Panc1 (cell line): ENCODE measurements around the gene ZFHX3. TPM values are rescaled to one million over a fixed set of nuclear protein-coding genes. Genes with fewer than 3 reads are reported as not detected.

Experiments
- ATAC-seq: fragments of 200-7000 bp; cut with Tn5 transposase; 2 replicates; pipeline ENCODE4 v1.9.1; 2020; ENCODE audit warnings: mild to moderate bottlenecking, moderate library complexity
- BruUV-seq: library from RNA; stranded (reverse); fragments of 400-500 nt; replicated peaks from 2 replicates; lab custom pipeline; 2021; lab: Mats Ljungman, UMichigan
- CTCF ChIA-PET: fragments of 300-600 bp; sonication (Branson Sonifier 250); formaldehyde crosslinking; loops from one replicate; lab custom pipeline; 2022; ENCODE audit warnings: antibody characterized with exemption; lab: Charles Lee
- POLR2A ChIA-PET: fragments of 300-600 bp; sonication (Branson Sonifier 250); formaldehyde crosslinking; loops from one replicate; lab custom pipeline; 2022; ENCODE audit warnings: antibody characterized with exemption; lab: Charles Lee
- DNase-seq: peaks from one replicate; pipeline ENCODE4 v3.0.0-alpha.2; 2010; ENCODE audit warnings: low read depth, low spot score
- H3K27ac ChIP-seq: 2 replicates; pipeline ENCODE4 v1.5.1; 2011; ENCODE audit warnings: mild to moderate bottlenecking, low read length, inconsistent platforms
- H3K27me3 ChIP-seq: fragments of 200-500 bp; sonication (Bioruptor generic); 2 replicates; pipeline ENCODE4 v1.6.0; 2014; ENCODE audit warnings: low read length, inconsistent platforms; ENCODE audit not compliant: control insufficient read depth, insufficient read depth
- H3K36me3 ChIP-seq: fragments of 200-500 bp; sonication (Bioruptor generic); 2 replicates; pipeline ENCODE4 v1.5.1; 2014; ENCODE audit warnings: inconsistent platforms, mild to moderate bottlenecking, low read length, moderate library complexity; ENCODE audit not compliant: control insufficient read depth, insufficient read depth
- H3K4me1 ChIP-seq: 2 replicates; pipeline ENCODE4 v1.5.1; 2011; ENCODE audit warnings: inconsistent platforms, mild to moderate bottlenecking, low read length, moderate library complexity; ENCODE audit not compliant: control insufficient read depth, insufficient read depth
- H3K4me3 ChIP-seq, 2 experiments: 2 replicates each; pipeline ENCODE4 v1.5.1; 2011 to 2012; ENCODE audit warnings: low read depth in 2 of 2, low read length in 2 of 2, mild to moderate bottlenecking in 2 of 2, inconsistent platforms in 1 of 2, moderate library complexity in 1 of 2
- H3K9me3 ChIP-seq: fragments of 200-500 bp; sonication (Bioruptor generic); 2 replicates; pipeline ENCODE4 v1.5.1; 2014; ENCODE audit warnings: low read depth, mild to moderate bottlenecking, inconsistent platforms, low read length, moderate library complexity; ENCODE audit not compliant: control insufficient read depth, insufficient read depth
- POLR2AphosphoS5 ChIP-seq: IDR thresholded peaks from 2 replicates; pipeline ENCODE4 v1.6.1; 2012; ENCODE audit warnings: mild to moderate bottlenecking, low read depth, low read length, moderate library complexity
- REST ChIP-seq, 2 experiments: IDR thresholded peaks; 2 replicates each; pipeline ENCODE4 v1.6.1; 2011 to 2012; ENCODE audit warnings: low read depth in 2 of 2, control low read depth in 1 of 2, low read length in 1 of 2, mild to moderate bottlenecking in 1 of 2, moderate library complexity in 1 of 2; ENCODE audit not compliant: insufficient read depth in 1 of 2
- SIN3A ChIP-seq: IDR thresholded peaks from 2 replicates; pipeline ENCODE4 v1.6.1; 2012; ENCODE audit warnings: low read depth, mild to moderate bottlenecking, low read length, moderate library complexity, borderline replicate concordance; ENCODE audit not compliant: insufficient read depth
- TCF7L2 ChIP-seq: IDR thresholded peaks from 2 replicates; pipeline ENCODE4 v1.6.1; 2011; ENCODE audit warnings: mild to moderate bottlenecking, low read depth, low read length, inconsistent platforms
- in situ Hi-C: cut with HindIII; loops from 2 replicates; pipeline ENCODE4 v1.10.0; 2016; ENCODE audit warnings: low sequenced_read_pairs, low pct_unique_long_range_greater_than_20kb
- intact Hi-C: fragments of 100-400 bp; cut with micrococcal nuclease; formaldehyde crosslinking; loops from one replicate; pipeline ENCODE4 v1.10.0; 2022; ENCODE audit not compliant: unreplicated experiment
- total RNA-seq: library from RNA; stranded (reverse); gene quantifications from one replicate; pipeline ENCODE4 v1.2.1, GENCODE V29; 2021; ENCODE audit not compliant: unreplicated experiment
- TF ChIP-seq, protein P1 (sequence below): fragments of 450-650 bp; IDR thresholded peaks from 2 replicates; pipeline ENCODE4 v1.5.1; 2017; ENCODE audit warnings: mild to moderate bottlenecking

The ZFHX3 gene
- total RNA-seq, 1 experiment from 2014 or later = 7.1 TPM

- Histone ChIP-seq H3K9me3 (no peaks in the 10 kb centered on the region), H3K27me3 (no peaks in the 10 kb centered on the region), H3K4me3 (no peak overlapping the region), H3K27ac (no peak overlapping the region), H3K36me3 (no peaks in the 10 kb centered on the region), H3K4me1 (no peaks in the 10 kb centered on the region)
- no TSS peak for BruUV-seq
- in situ Hi-C loops = no loop called here
- DNase-seq (no peak), ATAC-seq (no peak)
- ChIA-PET CTCF (no interaction called here), POLR2A (no interaction called here)
- intact Hi-C loops = no loop called here
- TF ChIP-seq SIN3A (no peak), TCF7L2 (no peak)
These were observed 226.6 kb downstream of the ZFHX3 start for GRCh38 chr16:72821185-72821950.

DNA sequence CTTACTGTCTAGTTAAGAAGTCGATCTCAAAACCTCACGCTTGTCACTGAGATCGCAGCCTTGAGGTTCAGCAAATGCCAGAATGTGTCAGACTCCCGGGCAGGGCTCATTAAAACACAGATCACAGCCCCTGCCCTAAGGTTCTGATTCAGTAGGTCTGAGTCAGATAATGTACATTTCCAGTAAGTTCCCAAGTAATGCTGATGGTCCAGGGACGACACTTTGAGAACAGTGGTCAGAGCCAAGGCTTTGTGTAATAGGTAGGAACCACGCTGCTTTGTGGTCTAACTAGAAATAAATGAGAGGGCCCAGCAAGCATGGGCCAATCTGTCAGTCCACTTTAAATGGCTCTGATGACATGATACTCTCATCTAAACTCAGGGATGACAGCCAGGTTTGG lies 228.6 kb downstream of the ZFHX3 start:
- DNase-seq = no peak
- H3K27me3 ChIP-seq = no peaks in the 10 kb centered on the region
- no TSS peak for BruUV-seq
- TF ChIP-seq TCF7L2 = no peak
- TF ChIP-seq REST (IDR thresholded peaks at IDR 0.05; ENCODE audit: insufficient read depth in 1 of 2, low read depth in 2 of 2, low read length in 1 of 2) = no peak
- TF ChIP-seq SIN3A = no peak
- no peak for TF ChIP-seq POLR2AphosphoS5
- TF ChIP-seq, protein P1, sequence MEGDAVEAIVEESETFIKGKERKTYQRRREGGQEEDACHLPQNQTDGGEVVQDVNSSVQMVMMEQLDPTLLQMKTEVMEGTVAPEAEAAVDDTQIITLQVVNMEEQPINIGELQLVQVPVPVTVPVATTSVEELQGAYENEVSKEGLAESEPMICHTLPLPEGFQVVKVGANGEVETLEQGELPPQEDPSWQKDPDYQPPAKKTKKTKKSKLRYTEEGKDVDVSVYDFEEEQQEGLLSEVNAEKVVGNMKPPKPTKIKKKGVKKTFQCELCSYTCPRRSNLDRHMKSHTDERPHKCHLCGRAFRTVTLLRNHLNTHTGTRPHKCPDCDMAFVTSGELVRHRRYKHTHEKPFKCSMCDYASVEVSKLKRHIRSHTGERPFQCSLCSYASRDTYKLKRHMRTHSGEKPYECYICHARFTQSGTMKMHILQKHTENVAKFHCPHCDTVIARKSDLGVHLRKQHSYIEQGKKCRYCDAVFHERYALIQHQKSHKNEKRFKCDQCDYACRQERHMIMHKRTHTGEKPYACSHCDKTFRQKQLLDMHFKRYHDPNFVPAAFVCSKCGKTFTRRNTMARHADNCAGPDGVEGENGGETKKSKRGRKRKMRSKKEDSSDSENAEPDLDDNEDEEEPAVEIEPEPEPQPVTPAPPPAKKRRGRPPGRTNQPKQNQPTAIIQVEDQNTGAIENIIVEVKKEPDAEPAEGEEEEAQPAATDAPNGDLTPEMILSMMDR = no peak
- H3K36me3 ChIP-seq = no peaks in the 10 kb centered on the region
- H3K4me3 ChIP-seq = no peak overlapping the region
- intact Hi-C loops = no loop called here
- ChIA-PET POLR2A (no interaction called here), CTCF (no interaction called here)
- ATAC-seq = no peak
- no peaks in the 10 kb centered on the region for H3K4me1 ChIP-seq
- no peak overlapping the region for H3K27ac ChIP-seq
- in situ Hi-C loops = no loop called here
- no peaks in the 10 kb centered on the region for H3K9me3 ChIP-seq

DNA sequence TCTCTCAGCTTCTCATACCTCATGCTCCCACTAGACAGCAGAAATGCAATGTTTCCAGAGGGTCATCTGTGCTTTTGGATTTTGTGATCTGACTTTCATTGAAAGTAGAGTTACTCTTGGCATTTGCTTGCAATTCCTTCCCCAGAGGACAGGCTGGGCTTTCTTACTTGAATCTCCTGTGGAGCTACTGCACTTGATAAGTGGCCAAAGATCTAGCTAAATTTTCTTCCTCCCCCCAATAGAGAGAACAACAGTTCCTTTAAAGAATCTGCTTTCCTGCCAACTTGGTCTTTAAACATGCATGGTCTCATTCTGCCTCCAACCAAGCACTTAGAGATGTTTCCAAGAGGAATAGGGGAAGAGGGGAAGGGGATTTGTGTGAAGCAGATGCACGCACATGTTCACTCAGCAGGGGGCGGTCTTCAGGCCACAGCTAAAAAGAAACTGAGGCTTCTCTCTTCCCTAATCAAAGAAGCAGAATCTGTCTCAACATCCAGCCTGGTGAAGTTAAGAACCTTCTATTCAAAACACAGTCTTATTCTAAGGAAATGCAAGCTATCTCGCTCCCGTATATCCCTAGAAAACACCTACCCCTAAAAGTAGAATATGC lies 229.6 kb downstream of the ZFHX3 start:
- CTCF ChIA-PET = no interaction called here
- no TSS peak for BruUV-seq
- H3K9me3 ChIP-seq = no peaks in the 10 kb centered on the region
- no peak overlapping the region for H3K4me3 ChIP-seq
- no peaks in the 10 kb centered on the region for H3K36me3 ChIP-seq
- no peak for TF ChIP-seq TCF7L2
- no peak for TF ChIP-seq SIN3A
- TF ChIP-seq POLR2AphosphoS5 = no peak
- TF ChIP-seq REST (IDR thresholded peaks at IDR 0.05; ENCODE audit: insufficient read depth in 1 of 2, low read depth in 2 of 2, low read length in 1 of 2) = no peak
- TF ChIP-seq, protein P1 = peak; percentile 25
- ATAC-seq = no peak
- in situ Hi-C loops = no loop called here
- H3K27me3 ChIP-seq = no peaks in the 10 kb centered on the region
- no peak for DNase-seq
- POLR2A ChIA-PET = no interaction called here
- no peaks in the 10 kb centered on the region for H3K4me1 ChIP-seq
- H3K27ac ChIP-seq = no peak overlapping the region
- intact Hi-C loops = no loop called here
